Colon (tissue), 2 donors: ENCODE measurements around the gene NUB1.

Source experiments
- FAIRE-seq: peaks from 2 replicates; lab custom pipeline; 2012; peaks lifted over from hg19 to GRCh38; lab: Jason Lieb, UNC
- donor health status: control.
- donor health status: control.

Gene NUB1

DNA sequence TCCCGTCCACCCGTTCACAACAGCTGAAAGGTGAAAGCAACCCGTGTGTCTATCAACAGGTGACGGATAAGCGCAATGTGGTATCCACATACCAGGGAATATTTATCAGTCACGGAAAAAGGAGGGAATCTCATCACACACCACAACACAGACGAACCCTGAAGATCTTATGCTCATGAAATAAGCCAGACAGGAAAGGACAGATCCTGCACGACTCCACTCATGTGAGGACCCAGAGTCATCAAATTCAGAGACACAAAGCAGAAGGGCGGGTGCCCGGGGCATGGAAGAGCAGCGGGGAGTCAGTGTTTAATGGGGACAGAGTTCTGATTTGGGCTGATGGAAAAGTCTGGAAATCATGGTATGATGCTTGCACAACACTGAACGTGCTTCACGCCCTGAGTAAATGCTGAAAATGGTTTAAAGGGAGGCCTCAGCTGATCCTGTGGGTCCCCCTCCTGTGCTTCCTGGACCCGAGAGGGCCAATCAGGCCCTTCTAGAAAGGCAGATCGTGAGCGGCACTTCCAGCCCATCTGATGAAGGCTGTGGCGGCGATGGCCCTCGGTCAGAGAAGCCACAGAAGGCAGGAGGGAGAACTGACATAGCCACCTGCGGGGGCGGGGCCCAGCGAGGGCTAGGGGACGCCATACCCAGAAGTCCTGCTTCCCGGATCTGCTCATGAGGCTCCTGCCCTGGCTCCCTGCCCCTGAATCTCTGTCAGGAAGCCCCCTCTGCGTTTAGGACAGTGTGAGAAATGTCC lies 49.2 kb downstream of the NUB1 start:
- FAIRE-seq: no peak

DNA sequence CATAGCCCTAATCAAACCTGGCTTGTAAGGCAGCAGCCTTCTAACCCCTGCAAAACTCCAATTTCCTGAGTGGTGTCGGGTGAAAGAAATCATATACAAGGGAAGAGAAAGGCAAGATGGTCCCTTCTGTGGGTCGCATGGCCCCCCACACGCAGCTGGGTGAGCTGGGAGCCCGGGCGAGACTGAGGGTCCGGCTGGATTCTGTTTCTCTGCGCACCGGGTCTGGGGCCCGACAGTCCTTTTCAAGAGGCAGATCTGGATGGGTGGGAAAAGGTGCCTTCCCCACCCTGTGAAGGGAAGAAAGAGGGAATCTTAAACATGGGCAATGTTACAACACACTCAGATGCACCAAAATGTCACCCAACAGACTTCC lies 49.7 kb downstream of the NUB1 start:
- FAIRE-seq: no peak

- no peak for FAIRE-seq
These were observed 50.4 kb downstream of the NUB1 start for GRCh38 chr7:151392002-151392401.

- no peak for FAIRE-seq
These were observed 50.8 kb downstream of the NUB1 start for GRCh38 chr7:151392426-151392825.

DNA sequence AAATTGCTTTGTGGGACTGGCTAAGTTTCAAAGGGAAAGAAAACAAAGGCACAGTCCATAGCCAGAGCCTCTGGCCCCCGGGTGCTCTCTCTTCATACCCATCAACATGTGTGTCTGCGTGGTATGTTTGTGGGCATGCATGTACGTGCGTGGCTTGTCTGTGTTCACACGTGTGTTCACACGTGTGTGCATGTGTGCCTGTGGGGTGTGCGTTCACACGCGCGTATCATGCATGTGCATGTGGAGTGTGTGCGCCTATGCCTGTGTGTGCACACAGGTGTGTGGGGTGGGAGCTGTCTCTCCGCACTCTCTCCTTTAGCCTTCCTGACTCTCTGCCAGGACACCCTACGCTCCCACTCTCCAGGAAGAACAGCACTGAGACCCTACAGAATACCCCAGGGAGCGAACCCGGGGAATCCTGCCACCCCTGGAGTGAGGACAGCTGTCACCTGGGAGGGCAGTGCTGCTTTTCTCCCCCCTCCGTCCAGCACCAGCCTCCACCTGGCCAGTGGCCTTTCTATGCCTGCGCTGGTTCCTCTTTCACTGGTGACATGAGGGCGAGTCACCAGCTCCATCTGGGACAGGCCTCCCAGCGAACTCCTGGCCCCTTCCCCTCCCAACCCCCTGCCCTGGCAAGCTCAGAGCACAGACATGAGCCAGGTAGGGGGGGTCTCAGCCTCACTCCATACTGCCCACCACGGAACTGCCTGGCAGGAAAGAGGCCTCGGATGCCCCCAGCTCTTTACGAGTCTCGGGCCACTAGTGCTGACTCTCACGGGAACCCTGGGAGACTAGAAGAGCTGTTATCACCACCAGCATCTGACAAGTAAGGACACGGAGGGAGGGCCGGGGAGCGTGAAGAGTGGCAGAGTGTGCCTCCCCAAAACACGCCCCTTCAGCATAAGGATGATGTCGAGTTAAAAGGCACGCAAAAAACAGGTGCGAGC lies 51.7 kb downstream of the NUB1 start:
- FAIRE-seq: no peak

- no peak for FAIRE-seq
These were observed 52.7 kb downstream of the NUB1 start for GRCh38 chr7:151394076-151395035.

DNA sequence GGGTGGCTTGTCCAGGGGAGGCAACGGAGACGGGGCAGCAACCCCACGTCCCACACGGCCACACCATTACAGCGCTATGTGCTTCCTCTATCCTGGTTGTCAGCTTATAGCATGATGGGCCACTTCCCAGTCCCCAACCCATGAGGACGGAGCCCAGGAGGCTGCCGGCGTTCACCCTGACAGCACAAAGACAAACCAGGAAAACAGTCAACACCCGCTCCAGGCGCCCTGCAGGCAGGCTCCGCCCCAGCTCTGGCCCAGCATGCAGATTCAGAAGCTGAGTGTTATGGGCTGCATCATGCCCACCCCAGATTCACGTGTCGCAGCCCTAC lies 53.4 kb downstream of the NUB1 start:
- FAIRE-seq: no peak

- FAIRE-seq: no peak
These were observed 54.8 kb downstream of the NUB1 start for GRCh38 chr7:151396328-151396970.

- no peak for FAIRE-seq
These were observed 55.4 kb downstream of the NUB1 start for GRCh38 chr7:151397026-151397425.

GRCh38 chr7:151398446-151399304 lies 57.1 kb downstream of the NUB1 start:
- FAIRE-seq: no peak

DNA sequence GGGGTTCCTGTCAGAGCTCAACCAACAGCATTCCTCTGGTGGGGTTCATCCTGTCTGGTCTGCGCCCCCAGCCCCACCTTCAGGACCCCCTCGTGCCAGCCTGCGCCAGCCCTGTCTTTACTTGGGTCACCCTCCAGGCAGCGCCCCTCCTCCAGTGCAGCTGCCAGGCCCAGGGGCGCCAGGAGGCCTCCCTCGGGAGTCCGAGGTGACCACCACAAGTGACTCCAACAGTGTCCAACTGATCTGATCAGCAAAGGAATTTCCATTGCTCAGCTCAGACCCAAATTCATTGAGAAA lies 57.6 kb downstream of the NUB1 start:
- no peak for FAIRE-seq

DNA sequence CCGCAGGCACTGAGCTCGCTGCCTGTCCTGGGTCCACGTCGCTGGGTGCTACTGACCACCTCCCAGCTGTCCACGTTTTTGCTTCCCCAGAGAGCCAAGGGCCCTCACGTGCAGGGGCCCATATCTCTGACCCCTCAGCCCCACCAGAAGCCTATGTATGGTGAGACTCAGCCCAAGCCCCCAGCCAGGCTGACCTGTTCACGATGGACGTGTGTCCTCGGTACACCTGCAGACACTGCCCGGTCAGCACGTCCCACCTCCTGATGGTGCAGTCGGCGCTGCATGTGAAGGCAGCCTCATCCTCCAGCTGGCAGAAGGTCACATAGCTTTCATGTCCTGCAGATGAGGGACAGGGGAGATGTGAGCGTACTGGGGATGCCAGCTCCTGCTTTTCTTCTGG lies 58.3 kb downstream of the NUB1 start:
- no peak for FAIRE-seq

- FAIRE-seq: no peak
These were observed 59.2 kb downstream of the NUB1 start for GRCh38 chr7:151400626-151401315.

DNA sequence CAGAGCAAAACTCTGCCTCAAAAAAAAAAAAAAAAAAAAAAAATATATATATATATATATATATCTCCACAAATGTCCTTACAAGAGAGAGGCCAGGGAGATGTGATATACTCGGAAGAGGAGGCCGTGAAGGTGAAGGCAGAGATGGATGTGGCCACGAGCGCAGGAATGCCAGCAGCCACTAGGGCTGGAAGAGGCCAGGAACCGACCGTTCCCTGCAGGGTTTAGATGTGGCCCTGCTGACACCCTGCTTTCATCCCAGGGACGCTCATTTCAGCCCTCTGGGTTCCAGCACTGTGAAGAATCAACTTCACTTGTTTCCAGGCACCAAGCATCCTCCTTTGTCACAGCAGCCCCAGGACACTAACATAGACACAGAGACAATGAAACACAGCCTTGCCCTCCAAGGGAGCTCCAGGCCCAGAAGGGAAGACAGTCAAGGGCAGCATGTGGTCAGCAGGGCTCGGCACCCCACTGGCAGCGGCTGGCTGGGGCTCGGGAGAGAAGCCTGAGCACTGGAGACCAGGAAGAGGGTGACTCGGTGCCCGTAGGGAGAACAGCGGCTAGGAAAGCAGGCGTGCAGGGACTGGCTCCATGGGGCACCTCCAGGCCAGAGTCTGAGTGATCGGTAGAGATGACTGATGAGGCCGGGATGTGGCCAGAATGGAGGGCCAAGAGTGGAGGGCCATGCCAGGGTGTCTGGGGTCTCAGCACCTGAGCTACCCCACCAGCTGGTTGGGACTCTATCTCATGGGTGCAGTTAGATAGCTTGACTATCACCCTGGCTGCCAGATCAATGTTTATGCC lies 60.6 kb downstream of the NUB1 start:
- no peak for FAIRE-seq

GRCh38 chr7:151403764-151404163 lies 62.2 kb downstream of the NUB1 start:
- FAIRE-seq: no peak

GRCh38 chr7:151404216-151405011 lies 62.8 kb downstream of the NUB1 start:
- no peak for FAIRE-seq

DNA sequence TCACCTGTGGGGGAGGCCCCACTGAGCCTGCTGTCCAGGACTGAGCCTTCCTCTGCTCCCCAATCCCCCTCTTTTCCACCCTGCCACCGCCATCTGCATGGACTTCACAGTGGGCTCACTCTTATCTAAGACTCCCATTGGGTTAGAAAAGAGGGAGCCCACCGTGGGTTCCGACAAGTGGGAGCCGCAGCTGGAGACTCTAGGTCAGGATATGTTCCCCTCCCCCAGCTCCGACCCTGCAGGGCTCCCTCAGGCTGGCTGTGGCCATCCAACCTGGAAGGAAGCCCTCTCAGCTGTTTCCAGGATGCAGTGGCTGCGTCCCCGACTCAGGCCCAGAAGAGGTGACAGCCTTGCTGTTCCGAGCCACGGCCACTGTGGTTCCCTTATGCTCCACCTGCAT lies 63.4 kb downstream of the NUB1 start:
- FAIRE-seq: no peak

DNA sequence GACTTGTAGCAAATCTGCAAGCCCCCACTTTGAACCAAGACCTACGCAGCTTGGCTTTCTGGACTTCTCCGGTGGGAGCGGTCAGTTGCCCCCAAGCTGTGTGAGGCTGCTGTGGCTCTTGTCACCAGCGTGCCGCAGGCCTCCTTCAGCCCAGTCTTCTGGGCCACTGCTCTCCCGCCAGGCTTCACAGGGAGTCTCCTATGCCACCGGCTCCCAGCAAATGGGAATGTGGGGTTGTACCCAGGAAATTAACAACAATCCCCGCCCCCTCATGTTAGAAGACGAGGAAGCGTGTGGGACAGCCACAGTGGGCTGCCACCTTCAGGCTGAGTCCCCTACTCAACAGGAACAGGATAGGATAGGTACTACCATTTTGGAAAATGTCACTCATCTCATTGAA lies 64.0 kb downstream of the NUB1 start:
- no peak for FAIRE-seq
